ENCODE measurements around the gene GADD45G. TPM values are rescaled to one million over a fixed set of nuclear protein-coding genes. Genes with fewer than 3 reads are reported as not detected.

The GADD45G gene
- total and polyA plus RNA-seq, 2 donors = 3.9 to 25.5 TPM

- no peak for DNase-seq (ENCODE audit: extremely low spot score)
- H3K27ac ChIP-seq (ENCODE audit: low read depth) = no peak overlapping the region
- no peaks in the 10 kb centered on the region for H3K36me3 ChIP-seq (ENCODE audit: insufficient read depth)
- H3K4me1 ChIP-seq (ENCODE audit: insufficient read depth) = no peaks in the 10 kb centered on the region
- 80% methylated on average over 12 of the region's 12 CpGs for WGBS
- no peak overlapping the region for H3K4me3 ChIP-seq (ENCODE audit: low read depth, low read length)
Observed at GRCh38 chr9:89579741-89580385, 24.9 kb upstream of the GADD45G start.

- no peak overlapping the region for H3K4me3 ChIP-seq (ENCODE audit: low read depth, low read length)
- no peak for DNase-seq (ENCODE audit: extremely low spot score)
- no peaks in the 10 kb centered on the region for H3K4me1 ChIP-seq (ENCODE audit: insufficient read depth)
- WGBS = 40% methylated on average over 1 of the region's 1 CpG
- no peaks in the 10 kb centered on the region for H3K36me3 ChIP-seq (ENCODE audit: insufficient read depth)
- H3K27ac ChIP-seq (ENCODE audit: low read depth) = no peak overlapping the region
Observed at GRCh38 chr9:89586311-89586710, 18.5 kb upstream of the GADD45G start.

GRCh38 chr9:89588271-89588879, 16.4 kb upstream of the GADD45G start:
- DNase-seq (ENCODE audit: extremely low spot score) = no peak
- WGBS = 94% methylated on average over 6 of the region's 6 CpGs

GRCh38 chr9:89590415-89590814, 14.4 kb upstream of the GADD45G start:
- no peak overlapping the region for H3K4me3 ChIP-seq (ENCODE audit: low read depth, low read length)
- WGBS = 90% methylated on average over 2 of the region's 2 CpGs
- no peaks in the 10 kb centered on the region for H3K36me3 ChIP-seq (ENCODE audit: insufficient read depth)
- H3K27ac ChIP-seq (ENCODE audit: low read depth) = no peak overlapping the region
- no peak for DNase-seq (ENCODE audit: extremely low spot score)
- H3K4me1 ChIP-seq (ENCODE audit: insufficient read depth) = no peaks in the 10 kb centered on the region

More at GRCh38 chr9:89588271-89588879, 16.4 kb upstream of the GADD45G start:
- H3K36me3 ChIP-seq (ENCODE audit: insufficient read depth) = no peaks in the 10 kb centered on the region
- no peaks in the 10 kb centered on the region for H3K4me1 ChIP-seq (ENCODE audit: insufficient read depth)
- no peak overlapping the region for H3K4me3 ChIP-seq (ENCODE audit: low read depth, low read length)
- H3K27ac ChIP-seq (ENCODE audit: low read depth) = no peak overlapping the region

- H3K4me3 ChIP-seq (ENCODE audit: low read depth, low read length) = no peak overlapping the region
- no peaks in the 10 kb centered on the region for H3K36me3 ChIP-seq (ENCODE audit: insufficient read depth)
- H3K4me1 ChIP-seq (ENCODE audit: insufficient read depth) = no peaks in the 10 kb centered on the region
- 80% methylated on average over 15 of the region's 15 CpGs for WGBS
- H3K27ac ChIP-seq (ENCODE audit: low read depth) = no peak overlapping the region
- no peak for DNase-seq (ENCODE audit: extremely low spot score)
Observed at GRCh38 chr9:89591274-89592212, 13.3 kb upstream of the GADD45G start.

GRCh38 chr9:89592213-89592815, 12.5 kb upstream of the GADD45G start:
- Histone ChIP-seq H3K36me3 (ENCODE audit: insufficient read depth) (no peaks in the 10 kb centered on the region), H3K27ac (ENCODE audit: low read depth) (no peak overlapping the region), H3K4me1 (ENCODE audit: insufficient read depth) (no peaks in the 10 kb centered on the region), H3K4me3 (ENCODE audit: low read depth, low read length) (no peak overlapping the region)
- DNase-seq (ENCODE audit: extremely low spot score) = no peak
- 94% methylated on average over 12 of the region's 12 CpGs for WGBS

- 63% methylated on average over 13 of the region's 13 CpGs for WGBS
- H3K27ac ChIP-seq (ENCODE audit: low read depth) = no peak overlapping the region
- DNase-seq (ENCODE audit: extremely low spot score) = no peak
Observed at GRCh38 chr9:89592963-89593726, 11.7 kb upstream of the GADD45G start.

GRCh38 chr9:89593727-89594427, 10.9 kb upstream of the GADD45G start:
- DNase-seq (ENCODE audit: extremely low spot score) = no peak
- WGBS = 55% methylated on average over 14 of the region's 14 CpGs

More at GRCh38 chr9:89592963-89593726, 11.7 kb upstream of the GADD45G start:
- no peaks in the 10 kb centered on the region for H3K4me1 ChIP-seq (ENCODE audit: insufficient read depth)
- no peak overlapping the region for H3K4me3 ChIP-seq (ENCODE audit: low read depth, low read length)
- H3K36me3 ChIP-seq (ENCODE audit: insufficient read depth) = no peaks in the 10 kb centered on the region

GRCh38 chr9:89594811-89595550, 9.8 kb upstream of the GADD45G start:
- H3K4me1 ChIP-seq (ENCODE audit: insufficient read depth) = no peaks in the 10 kb centered on the region
- H3K4me3 ChIP-seq (ENCODE audit: low read depth, low read length) = no peak overlapping the region
- WGBS = 85% methylated on average over 8 of the region's 8 CpGs
- H3K36me3 ChIP-seq (ENCODE audit: insufficient read depth) = no peaks in the 10 kb centered on the region
- no peak for DNase-seq (ENCODE audit: extremely low spot score)
- H3K27ac ChIP-seq (ENCODE audit: low read depth) = no peak overlapping the region

More at GRCh38 chr9:89593727-89594427, 10.9 kb upstream of the GADD45G start:
- no peak overlapping the region for H3K4me3 ChIP-seq (ENCODE audit: low read depth, low read length)
- no peaks in the 10 kb centered on the region for H3K4me1 ChIP-seq (ENCODE audit: insufficient read depth)
- H3K36me3 ChIP-seq (ENCODE audit: insufficient read depth) = no peaks in the 10 kb centered on the region
- no peak overlapping the region for H3K27ac ChIP-seq (ENCODE audit: low read depth)

GRCh38 chr9:89595646-89596045, 9.2 kb upstream of the GADD45G start:
- Histone ChIP-seq H3K27ac (ENCODE audit: low read depth) (no peak overlapping the region), H3K4me3 (ENCODE audit: low read depth, low read length) (no peak overlapping the region), H3K4me1 (ENCODE audit: insufficient read depth) (no peaks in the 10 kb centered on the region), H3K36me3 (ENCODE audit: insufficient read depth) (no peaks in the 10 kb centered on the region)
- 93% methylated on average over 3 of the region's 3 CpGs for WGBS
- DNase-seq (ENCODE audit: extremely low spot score) = no peak

GRCh38 chr9:89596937-89597555, 7.8 kb upstream of the GADD45G start:
- WGBS = 78% methylated on average over 13 of the region's 13 CpGs
- Histone ChIP-seq H3K27ac (ENCODE audit: low read depth) (no peak overlapping the region), H3K4me3 (ENCODE audit: low read depth, low read length) (no peak overlapping the region), H3K4me1 (ENCODE audit: insufficient read depth) (no peaks in the 10 kb centered on the region), H3K36me3 (ENCODE audit: insufficient read depth) (no peaks in the 10 kb centered on the region)
- DNase-seq (ENCODE audit: extremely low spot score) = no peak

All from urinary bladder (tissue), 4 donors.